ENCODE data around the gene PORCN. TPM values are rescaled to one million over a fixed set of nuclear protein-coding genes. Genes with fewer than 3 reads are reported as not detected.

Gene PORCN
- 13.2 and 15.2 TPM in 2 replicates for total RNA-seq (2014; rRNA removed; shearing (Covaris generic))

- DNase-seq (ENCODE audit: low spot score) = peak; percentile 46
These were observed at the start of gene PORCN for GRCh38 chrX:48508400-48509244. PORCN (plus strand) TSS chrX:48508992; CDS start chrX:48509821, 829 bp downstream.

- DNase-seq (ENCODE audit: low spot score) = no peak
These were observed 49.3 kb upstream of the PORCN start for GRCh38 chrX:48459483-48459882.

DNA sequence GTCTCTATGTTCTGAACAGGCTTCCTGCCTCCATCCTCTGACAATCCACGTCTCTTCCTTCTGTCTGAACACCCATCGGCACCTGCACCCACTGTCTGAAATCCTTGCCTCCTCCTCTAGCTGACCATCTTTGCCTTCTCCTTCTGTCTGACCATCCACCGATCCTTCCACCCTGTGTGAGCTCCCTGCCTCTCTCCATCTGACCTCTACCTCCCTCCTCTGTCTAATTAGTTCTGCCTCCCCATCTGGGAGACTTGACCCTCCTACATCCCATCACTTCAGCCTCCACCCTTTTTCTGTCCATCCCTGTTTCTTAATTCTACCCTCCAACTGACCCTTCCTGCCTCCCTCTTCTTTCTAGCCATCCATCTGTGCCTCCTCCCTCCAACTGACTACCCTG is 48.8 kb upstream of the PORCN start:
- no peak for DNase-seq (ENCODE audit: low spot score)

DNA sequence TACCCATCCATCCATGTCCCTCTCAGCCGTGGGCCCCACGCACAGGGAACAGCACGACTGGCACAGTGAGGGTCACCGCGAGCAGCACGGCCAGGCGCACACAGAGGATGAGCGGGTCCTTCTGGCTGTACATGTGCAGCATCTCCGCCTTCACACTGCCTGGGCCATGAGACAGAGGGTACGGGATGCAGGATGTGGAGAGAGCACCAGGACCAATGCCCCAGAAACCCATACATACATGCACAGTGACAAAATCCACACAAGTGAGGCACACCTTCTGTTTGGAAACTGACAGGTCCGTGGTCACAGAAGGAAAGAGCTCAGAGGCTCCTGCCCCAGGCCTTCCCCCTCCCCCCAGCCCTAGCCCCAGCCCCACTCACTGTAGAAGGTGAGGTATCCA is 48.2 kb upstream of the PORCN start:
- no peak for DNase-seq (ENCODE audit: low spot score)

DNA sequence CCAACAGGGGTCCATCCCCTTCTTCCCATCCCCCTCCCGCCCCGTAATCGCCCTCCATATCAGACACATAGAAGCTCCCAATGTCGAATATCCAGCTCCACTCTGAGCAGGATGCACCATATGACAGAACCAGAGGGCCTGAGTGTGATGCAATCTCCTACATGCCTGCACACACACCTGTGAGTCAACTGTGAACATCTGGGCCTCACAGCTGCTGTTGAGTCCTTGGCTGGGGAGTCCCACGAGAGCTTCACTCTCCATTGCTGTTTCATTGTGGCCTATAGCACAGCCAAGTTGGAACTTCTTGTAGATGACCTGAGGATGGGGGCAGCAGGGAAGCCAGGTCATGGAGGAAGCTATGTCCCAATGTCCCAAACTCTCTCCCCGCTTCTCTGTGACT is 47.0 kb upstream of the PORCN start:
- DNase-seq (ENCODE audit: low spot score) = no peak

GRCh38 chrX:48465336-48465933 is 43.4 kb upstream of the PORCN start:
- DNase-seq (ENCODE audit: low spot score) = peak; percentile 39

DNA sequence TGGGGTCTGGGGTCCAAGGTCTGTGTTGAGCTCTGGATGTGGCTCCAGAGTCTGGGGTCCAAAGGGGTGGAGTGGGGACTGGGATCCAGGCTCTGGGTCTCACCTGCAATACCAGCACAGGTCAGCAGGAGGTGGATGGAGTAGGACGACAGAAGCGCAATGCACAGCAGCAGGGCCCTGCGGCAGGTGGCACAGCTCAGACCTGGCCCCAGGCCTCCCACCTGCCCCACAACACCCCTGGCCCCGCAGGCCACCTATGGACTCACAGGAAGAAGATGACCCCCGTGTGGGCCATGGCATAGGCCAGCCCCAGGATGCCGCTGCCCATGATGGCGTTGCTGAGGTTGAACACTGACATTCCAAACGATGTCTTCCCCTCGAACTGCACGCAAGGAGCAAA is 42.1 kb upstream of the PORCN start:
- DNase-seq (ENCODE audit: low spot score) = no peak

GRCh38 chrX:48467281-48467761 is 41.5 kb upstream of the PORCN start:
- DNase-seq (ENCODE audit: low spot score) = no peak

- DNase-seq (ENCODE audit: low spot score) = no peak
These were observed 40.5 kb upstream of the PORCN start for GRCh38 chrX:48468247-48468671.

- DNase-seq (ENCODE audit: low spot score) = no peak
These were observed 39.8 kb upstream of the PORCN start for GRCh38 chrX:48468693-48469691.

DNA sequence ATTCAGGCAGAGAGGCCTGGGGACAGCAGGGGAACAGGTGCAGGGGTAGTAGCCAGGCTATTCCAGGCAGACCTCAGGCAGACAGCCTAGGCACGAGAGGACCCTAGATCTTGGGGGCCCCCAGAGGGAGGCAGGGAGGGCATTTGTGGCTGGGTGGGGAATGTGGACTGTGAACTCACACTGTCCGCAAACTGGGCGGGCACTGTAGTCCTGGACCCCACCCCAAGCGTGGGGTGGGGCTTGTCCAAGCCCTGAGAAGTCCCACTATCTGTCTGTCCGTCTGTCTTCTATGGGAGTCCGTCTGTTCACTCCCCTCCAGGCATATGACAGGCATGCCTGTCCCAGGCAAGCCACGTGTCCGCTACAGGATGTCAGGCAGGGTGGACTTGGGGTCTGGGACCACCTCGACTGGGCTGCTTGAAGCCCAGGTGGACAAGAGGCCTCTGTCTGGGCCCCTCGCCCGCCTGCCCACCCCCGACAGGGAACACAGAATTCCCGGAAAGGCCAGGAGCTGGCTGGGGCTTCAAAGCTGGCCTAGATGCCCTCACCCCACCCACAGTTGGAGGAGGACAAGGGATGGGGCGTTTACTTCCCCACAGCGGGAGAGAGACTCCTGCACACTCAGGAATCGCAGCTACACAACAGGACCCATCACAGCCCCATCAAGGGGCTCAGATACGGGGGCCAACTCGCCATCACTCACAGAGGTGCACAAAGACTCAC is 38.5 kb upstream of the PORCN start, which contains the start of gene SLC38A5:
Gene SLC38A5 (minus strand): TSS at position 151 of the 723 bp plus-strand sequence. CDS start 2,336 bp downstream, outside the sequence.
- no peak for DNase-seq (ENCODE audit: low spot score)

DNA sequence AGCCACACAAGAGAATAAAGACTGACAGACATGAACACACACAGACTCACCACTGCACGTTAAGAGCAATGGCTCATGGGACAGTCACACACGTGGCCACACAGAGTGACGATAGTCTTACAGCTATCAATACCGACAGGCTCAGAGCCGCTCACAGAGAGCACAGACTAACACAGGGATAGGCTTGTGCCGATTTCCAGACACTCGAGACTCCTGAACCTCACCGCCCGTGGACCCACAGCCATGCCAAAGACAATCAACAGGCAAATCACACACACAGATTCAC is 38.0 kb upstream of the PORCN start:
- no peak for DNase-seq (ENCODE audit: low spot score)

GRCh38 chrX:48471504-48471903 is 37.3 kb upstream of the PORCN start:
- no peak for DNase-seq (ENCODE audit: low spot score)

GRCh38 chrX:48472225-48472624 is 36.6 kb upstream of the PORCN start:
- DNase-seq (ENCODE audit: low spot score) = no peak

GRCh38 chrX:48472851-48473703 is 35.7 kb upstream of the PORCN start:
- no peak for DNase-seq (ENCODE audit: low spot score)

GRCh38 chrX:48473704-48473990 is 35.1 kb upstream of the PORCN start:
- no peak for DNase-seq (ENCODE audit: low spot score)

- no peak for DNase-seq (ENCODE audit: low spot score)
These were observed 34.7 kb upstream of the PORCN start for GRCh38 chrX:48474127-48474526.

- no peak for DNase-seq (ENCODE audit: low spot score)
These were observed 34.2 kb upstream of the PORCN start for GRCh38 chrX:48474581-48474980.

DNA sequence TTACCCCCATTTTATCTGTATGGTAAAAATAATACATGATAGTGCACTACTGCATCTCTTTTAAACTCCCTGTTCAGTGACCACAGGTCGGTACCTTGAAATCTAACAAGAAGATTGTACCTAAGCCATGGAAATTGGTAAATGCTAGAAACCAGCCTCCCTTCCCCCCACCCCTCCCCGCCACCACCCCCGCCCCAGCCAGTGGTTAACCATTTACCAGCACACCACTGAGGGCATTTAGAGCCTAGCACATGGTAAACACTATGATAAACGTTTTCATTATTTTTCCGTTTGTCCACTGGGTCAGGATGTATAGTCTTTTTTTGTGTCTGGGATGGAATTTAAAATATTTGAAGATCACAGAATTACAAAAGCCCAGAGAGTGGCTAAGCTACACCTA is 33.5 kb upstream of the PORCN start:
- DNase-seq (ENCODE audit: low spot score) = peak; percentile 5

DNA sequence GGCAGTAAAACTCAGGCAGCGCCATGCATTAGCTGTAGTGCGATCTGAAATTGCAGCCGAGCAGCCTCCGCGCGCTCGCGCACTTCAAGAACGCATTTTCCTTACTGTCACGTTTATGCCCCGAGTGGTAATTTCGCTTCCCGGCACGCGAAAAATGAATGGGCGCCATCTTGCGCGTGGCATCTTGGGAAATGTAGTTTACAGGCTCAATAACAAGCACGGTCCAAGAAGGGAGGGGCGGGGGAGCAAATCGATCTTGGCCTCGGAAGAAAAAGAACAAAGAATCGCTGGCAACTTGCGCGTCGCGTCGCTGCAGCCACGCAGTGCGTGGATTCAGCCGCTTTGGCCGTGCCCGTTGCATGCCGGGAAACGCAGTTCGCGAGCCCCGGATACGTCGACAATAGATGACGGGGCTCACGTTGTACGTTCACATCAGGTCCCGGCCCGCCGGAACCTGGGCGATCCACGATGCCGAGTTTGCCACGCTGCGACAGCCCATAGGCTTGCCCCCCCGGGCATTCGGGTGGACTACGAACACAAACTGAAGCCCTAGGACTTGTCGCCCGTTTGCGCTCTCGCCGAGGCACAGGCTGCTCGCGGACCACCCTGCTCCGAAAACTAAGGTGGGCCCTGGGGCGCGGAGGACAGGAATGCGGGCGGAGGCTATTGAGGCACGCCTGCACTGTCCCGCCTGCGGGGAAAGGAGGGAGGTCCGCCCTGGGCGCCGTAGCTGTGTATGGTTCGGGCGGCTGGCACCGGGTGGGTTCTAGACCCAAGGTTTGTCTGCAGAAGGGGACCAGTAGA is 32.8 kb upstream of the PORCN start, which contains the start of gene FTSJ1:
Gene FTSJ1 (plus strand): TSS at position 426 of the 804 bp plus-strand sequence. CDS start 1,849 bp downstream, outside the sequence.
- DNase-seq (ENCODE audit: low spot score) = peak; percentile 71
